Medulla oblongata (tissue), 1 donor: ENCODE results near the gene OSMR.

Source experiments
- DNase-seq: peaks from one replicate; pipeline ENCODE4 v3.0.0-alpha.2; 2015; ENCODE audit errors: extremely low spot score

Gene OSMR

DNA sequence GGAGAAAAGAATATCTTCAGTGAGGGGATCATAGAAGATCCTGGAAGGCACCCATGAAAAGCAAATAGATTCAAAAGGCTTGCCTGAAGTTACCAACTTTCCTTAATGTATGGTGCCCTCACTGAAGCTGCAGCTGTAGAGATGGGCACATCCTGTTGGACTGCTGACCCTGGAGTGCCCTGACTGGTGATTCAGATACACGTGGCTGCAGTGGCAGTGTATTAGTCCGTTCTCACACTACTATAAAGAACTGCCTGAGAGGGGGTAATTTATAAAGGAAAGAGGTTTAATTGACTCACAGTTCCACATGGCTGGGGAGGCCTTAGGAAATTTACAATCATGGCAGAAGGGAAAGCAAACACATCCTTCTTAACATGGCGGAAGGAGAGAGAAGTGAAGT is 80.3 kb downstream of the OSMR start:
- DNase-seq, result no peak

GRCh38 chr5:38927470-38927869 is 81.7 kb downstream of the OSMR start:
- DNase-seq, result no peak

- DNase-seq, result no peak
Observed at GRCh38 chr5:38929838-38930237, 84.0 kb downstream of the OSMR start.

GRCh38 chr5:38931731-38932130 is 85.9 kb downstream of the OSMR start:
- DNase-seq, result no peak

GRCh38 chr5:38932854-38933408 is 87.1 kb downstream of the OSMR start:
- no peak for DNase-seq

DNA sequence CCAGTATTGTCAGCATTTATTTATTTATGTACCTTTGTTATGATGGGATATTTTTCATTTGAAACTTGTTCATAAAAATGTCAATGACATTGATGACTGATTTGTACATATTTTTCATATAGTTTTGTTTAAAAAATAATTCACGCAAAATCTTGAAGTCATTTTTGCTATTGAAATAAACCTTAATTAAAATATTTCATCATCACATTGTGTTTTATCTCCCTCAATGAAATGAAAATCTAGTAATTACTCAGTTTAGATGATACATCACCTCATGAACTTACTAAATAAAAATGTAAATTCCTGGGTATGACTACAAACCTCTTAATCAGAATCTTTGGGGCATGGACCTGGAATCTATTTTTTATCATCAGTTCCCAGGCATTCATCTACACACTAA is 89.6 kb downstream of the OSMR start:
- DNase-seq, result no peak

DNA sequence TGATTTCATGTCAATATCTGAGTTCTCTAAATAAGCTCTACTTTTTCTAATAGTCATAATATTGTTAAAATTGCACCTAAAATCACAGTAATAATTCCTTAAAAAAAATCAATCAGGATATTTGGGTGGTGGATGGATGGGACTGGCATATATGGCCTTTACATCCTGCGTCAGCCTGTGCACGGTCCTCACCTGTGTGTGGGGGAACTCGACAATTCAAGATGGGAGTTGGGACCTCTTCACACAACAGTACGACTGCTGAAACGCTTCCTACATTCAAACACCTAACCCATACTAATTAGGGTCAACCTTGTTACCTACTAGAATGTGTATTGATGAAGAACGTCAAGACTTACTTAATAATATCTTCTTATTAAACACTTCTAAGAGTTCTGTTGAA is 90.5 kb downstream of the OSMR start:
- no peak for DNase-seq

GRCh38 chr5:38938424-38938823 is 92.6 kb downstream of the OSMR start:
- no peak for DNase-seq

DNA sequence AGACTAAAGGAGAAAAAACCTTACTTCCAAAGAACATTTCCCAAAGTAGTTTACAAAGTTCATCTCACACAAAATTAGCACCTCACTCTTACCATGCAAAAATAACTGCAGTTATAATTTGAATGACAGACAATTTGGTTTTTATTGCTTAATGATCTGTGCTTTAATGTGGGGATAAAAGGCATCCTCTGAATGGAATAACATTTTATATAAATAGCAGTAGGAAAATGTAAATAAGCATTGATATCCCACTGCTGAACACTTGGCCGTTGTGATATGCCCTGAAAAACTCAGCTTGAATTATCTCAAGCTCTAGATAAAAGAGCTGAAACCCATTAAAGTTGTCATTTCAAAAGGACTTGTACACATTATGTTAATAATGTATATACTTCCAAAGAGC is 93.2 kb downstream of the OSMR start:
- DNase-seq, result no peak

GRCh38 chr5:38940230-38940858 is 94.5 kb downstream of the OSMR start:
- DNase-seq, result no peak

DNA sequence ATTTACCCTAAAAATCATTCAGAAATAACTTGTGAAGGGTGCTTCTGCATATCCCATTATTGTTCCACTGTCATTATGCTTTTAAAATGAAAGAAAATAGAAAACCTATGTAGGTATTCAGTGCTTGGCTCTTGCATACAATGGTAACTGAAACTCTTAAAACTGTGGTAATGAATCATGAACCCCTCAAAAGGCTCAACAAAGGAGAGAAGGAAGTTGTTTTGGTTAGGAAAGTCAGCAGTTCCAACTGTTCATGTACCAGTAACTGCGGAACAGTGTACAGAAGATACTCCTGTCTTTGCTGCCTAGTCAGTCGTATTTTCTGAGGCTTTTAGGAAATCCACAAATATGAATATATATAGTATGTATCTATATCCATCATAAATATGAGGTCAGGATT is 96.1 kb downstream of the OSMR start:
- DNase-seq, result no peak

GRCh38 chr5:38944282-38944681 is 98.5 kb downstream of the OSMR start:
- DNase-seq, result no peak

GRCh38 chr5:38948501-38948900 is 102.7 kb downstream of the OSMR start:
- DNase-seq, result no peak

- DNase-seq, result no peak
Observed at GRCh38 chr5:38953426-38954012, 107.7 kb downstream of the OSMR start.

DNA sequence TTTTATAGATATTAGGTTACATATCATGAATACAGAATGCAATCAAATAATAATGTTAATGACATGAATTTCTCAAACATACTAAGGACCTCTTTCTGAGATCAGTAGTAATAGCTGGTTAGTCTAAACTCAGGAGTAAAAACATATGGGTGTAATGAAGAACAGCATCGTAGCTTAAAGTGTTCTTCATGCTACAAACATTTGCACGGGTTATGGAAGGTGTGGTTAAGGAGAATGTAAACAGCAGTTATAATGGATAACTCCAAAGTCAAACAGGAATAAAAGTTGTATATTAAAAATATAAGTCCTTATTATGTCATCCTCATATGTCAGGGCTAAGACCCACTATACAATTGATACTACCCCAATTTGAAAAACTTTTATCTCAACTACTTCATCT is 115.9 kb downstream of the OSMR start:
- no peak for DNase-seq

GRCh38 chr5:38968665-38969064 is 122.9 kb downstream of the OSMR start:
- DNase-seq, result no peak

GRCh38 chr5:38978036-38978435 is 132.2 kb downstream of the OSMR start:
- DNase-seq, result no peak

- DNase-seq, result no peak
Observed at GRCh38 chr5:38979535-38979934, 133.7 kb downstream of the OSMR start.
